Body of pancreas (tissue), 4 donors: ENCODE results near the gene ITPKC. TPM values are rescaled to one million over a fixed set of nuclear protein-coding genes. Genes with fewer than 3 reads are reported as not detected.

ENCODE experiments used
- ATAC-seq: fragments of 150-250 bp; one replicate; pipeline ENCODE4 v1.9.1; 2016
- DNase-seq, 4 donors: peaks; one replicate each; pipeline ENCODE4 v3.0.0-alpha.2; 2019
- H3K27ac ChIP-seq, 4 donors: fragments of 200-600 bp; sonication (generic); 1 replicate in 3 of 4; 2 replicates in 1 of 4; pipeline versions ENCODE4 v1.5.1 to v1.6.1; 2016 to 2019; ENCODE audit warnings: mild to moderate bottlenecking in 1 of 4, mixed read lengths in 1 of 4, moderate library complexity in 1 of 4
- H3K27me3 ChIP-seq, 2 donors: fragments of 200-600 bp; sonication (generic); one replicate each; pipeline ENCODE4 v1.6.0; 2016; ENCODE audit warnings: mild to moderate bottlenecking in 1 of 2
- H3K36me3 ChIP-seq, 2 donors: fragments of 200-600 bp; sonication (generic); replicated peaks in 1 of 2; 2 replicates each; pipeline ENCODE4 v1.5.1; 2016; ENCODE audit warnings: low read depth in 2 of 2; ENCODE audit not compliant: insufficient read depth in 1 of 2
- H3K4me1 ChIP-seq: fragments of 200-600 bp; sonication (generic); one replicate; pipeline ENCODE4 v1.6.0; 2016
- H3K4me3 ChIP-seq, 2 donors: fragments of 200-600 bp; sonication (generic); 1 replicate in 1 of 2; 2 replicates in 1 of 2; pipeline ENCODE4 v1.5.1; 2016 to 2019
- H3K9me3 ChIP-seq, 3 donors: fragments of 200-600 bp; sonication (generic); 1 replicate in 2 of 3; 2 replicates in 1 of 3; pipeline ENCODE4 v1.5.1; 2016
- POLR2A ChIP-seq, 3 donors: fragments of 450-650 bp; IDR thresholded peaks; one replicate each; pipeline ENCODE4 v1.6.1; 2016; ENCODE audit warnings: antibody characterized with exemption in 3 of 3, mild to moderate bottlenecking in 2 of 3
- WGBS, 2 donors: methylation state at CpG; one replicate each; pipeline ENCODE4 v1.1.5; 2017; 5-methylcytosine and 5-hydroxymethylcytosine counted together
- intact Hi-C: fragments of 100-400 bp; cut with DNase I; formaldehyde crosslinking; loops from one replicate; pipeline ENCODE4 v1.15.1; 2023
- total RNA-seq, 2 donors: library from RNA; depleted of rRNA; stranded (reverse); fragments of >200 nt; gene quantifications; one replicate each; pipeline ENCODE4 v1.1.0, GENCODE V29; 2016
- TF ChIP-seq, protein P1 (sequence below), 7 experiments: fragments of 450-650 bp in 4 of 7; fragments of 200-600 bp in 3 of 7; sonication (generic) in 3 of 7; IDR thresholded peaks; one replicate each; pipeline ENCODE4 v1.5.1; 2016 to 2019; ENCODE audit warnings: antibody characterized with exemption in 7 of 7

The ITPKC gene
- total RNA-seq, 2 donors from 2014 or later = 14.0 to 27.7 TPM

DNA sequence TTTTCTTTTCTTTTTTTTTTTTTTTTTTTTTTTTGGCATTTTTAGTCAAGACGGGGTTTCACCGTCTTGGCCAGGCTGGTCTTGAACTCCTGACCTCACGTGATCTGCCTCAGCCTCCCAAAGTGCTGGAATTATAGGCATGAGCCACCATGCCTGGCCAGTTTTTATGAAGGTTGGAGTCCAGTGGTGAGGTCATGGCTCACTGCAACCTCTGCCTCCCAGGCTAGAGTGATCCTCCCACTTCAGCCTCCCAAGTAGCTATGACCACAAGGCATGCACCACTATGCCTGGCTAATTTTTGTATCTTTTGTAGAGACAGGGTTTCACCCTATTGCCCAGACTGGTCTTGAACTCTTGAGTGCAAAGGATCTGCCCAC lies 38.3 kb downstream of the ITPKC start:
- Histone ChIP-seq H3K27ac (peak overlapping the region in 1 of 4 donors; percentile 81), H3K36me3 (peaks cover 0 to 25% of the 10 kb centered on the region in 2 donors), H3K27me3 (no peaks in the 10 kb centered on the region), H3K4me3 (no peak overlapping the region), H3K9me3 (no peaks in the 10 kb centered on the region), H3K4me1 (peaks cover 41% of the 10 kb centered on the region)
- WGBS, 2 donors = 72 to 100% methylated on average over 3 of the region's 3 CpGs
- no peak for ATAC-seq
- no peak for DNase-seq
- intact Hi-C loops = no loop called here
- TF ChIP-seq POLR2A (IDR thresholded peaks at IDR 0.05) = no peak
- TF ChIP-seq, protein P1, sequence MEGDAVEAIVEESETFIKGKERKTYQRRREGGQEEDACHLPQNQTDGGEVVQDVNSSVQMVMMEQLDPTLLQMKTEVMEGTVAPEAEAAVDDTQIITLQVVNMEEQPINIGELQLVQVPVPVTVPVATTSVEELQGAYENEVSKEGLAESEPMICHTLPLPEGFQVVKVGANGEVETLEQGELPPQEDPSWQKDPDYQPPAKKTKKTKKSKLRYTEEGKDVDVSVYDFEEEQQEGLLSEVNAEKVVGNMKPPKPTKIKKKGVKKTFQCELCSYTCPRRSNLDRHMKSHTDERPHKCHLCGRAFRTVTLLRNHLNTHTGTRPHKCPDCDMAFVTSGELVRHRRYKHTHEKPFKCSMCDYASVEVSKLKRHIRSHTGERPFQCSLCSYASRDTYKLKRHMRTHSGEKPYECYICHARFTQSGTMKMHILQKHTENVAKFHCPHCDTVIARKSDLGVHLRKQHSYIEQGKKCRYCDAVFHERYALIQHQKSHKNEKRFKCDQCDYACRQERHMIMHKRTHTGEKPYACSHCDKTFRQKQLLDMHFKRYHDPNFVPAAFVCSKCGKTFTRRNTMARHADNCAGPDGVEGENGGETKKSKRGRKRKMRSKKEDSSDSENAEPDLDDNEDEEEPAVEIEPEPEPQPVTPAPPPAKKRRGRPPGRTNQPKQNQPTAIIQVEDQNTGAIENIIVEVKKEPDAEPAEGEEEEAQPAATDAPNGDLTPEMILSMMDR (IDR thresholded peaks at IDR 0.05) = no peak

DNA sequence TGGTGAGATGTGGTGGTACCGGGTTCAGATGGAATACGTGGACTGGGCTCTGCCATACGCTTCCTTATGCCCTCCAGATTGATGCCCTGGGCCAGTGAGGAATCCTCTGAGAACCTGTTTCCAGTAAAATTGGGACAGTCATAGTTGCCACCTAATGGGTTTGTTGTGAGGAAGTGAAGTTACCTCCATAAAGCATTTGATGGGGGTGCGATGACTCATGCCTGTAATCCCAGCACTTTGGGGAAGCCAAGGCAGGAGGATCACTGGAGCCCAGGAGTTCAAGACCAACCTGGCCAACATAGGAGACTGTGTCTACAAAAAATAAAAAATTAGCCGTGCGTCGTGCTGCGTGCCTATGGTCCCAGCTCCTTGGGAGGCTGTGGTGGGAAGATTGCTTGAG lies 38.9 kb downstream of the ITPKC start:
- 96 to 100% methylated on average over 8 of the region's 8 CpGs for WGBS, 2 donors
- Histone ChIP-seq H3K4me1 (peaks cover 41% of the 10 kb centered on the region), H3K4me3 (no peak overlapping the region), H3K27me3 (no peaks in the 10 kb centered on the region), H3K9me3 (no peaks in the 10 kb centered on the region), H3K27ac (no peak overlapping the region), H3K36me3 (peaks cover 0 to 30% of the 10 kb centered on the region in 2 donors)
- DNase-seq = no peak
- TF ChIP-seq POLR2A (IDR thresholded peaks at IDR 0.05) = no peak
- TF ChIP-seq, protein P1 (IDR thresholded peaks at IDR 0.05) = no peak
- intact Hi-C loops = no loop called here
- ATAC-seq = no peak

DNA sequence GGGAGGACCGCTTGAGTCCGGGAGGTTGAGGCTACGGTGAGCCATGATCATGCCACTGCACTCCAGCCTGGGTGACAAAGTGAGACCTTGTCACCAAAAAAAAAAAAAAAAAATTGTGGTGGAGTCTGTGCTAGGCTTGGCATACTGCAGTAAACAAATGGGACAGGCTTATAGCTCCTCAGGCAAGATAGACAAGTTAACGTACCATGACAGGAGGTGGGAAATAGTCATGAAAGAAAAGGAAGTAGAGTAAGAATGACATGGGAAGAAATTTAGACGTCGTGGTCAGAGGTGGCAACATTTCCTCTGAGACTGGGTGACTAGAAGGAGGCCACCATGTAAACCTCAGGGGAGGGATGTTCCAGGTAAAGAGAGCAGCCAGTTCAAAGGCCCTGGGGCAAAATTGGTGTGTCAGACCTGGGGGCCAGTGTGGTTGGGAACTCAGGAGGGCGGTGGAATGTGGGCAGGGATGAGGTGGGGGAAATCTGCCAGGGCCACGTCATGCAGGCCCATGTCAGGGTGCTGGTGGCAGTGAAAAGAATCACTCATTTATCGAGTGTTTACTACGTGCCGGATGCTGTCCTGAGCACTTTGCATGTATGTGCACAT lies 39.7 kb downstream of the ITPKC start:
- intact Hi-C loops = no loop called here
- TF ChIP-seq, protein P1 (IDR thresholded peaks at IDR 0.05) = no peak
- no peak for TF ChIP-seq POLR2A (IDR thresholded peaks at IDR 0.05)
- WGBS, 2 donors = 71 to 80% methylated on average over 8 to 11 of the region's 11 CpGs
- no peak overlapping the region for H3K27ac ChIP-seq
- no peak overlapping the region for H3K4me3 ChIP-seq
- DNase-seq = no peak
- no peak for ATAC-seq
- peaks cover 0 to 34% of the 10 kb centered on the region in 2 donors for H3K36me3 ChIP-seq
- peaks cover 41% of the 10 kb centered on the region for H3K4me1 ChIP-seq
- H3K9me3 ChIP-seq = no peaks in the 10 kb centered on the region
- H3K27me3 ChIP-seq = no peaks in the 10 kb centered on the region

DNA sequence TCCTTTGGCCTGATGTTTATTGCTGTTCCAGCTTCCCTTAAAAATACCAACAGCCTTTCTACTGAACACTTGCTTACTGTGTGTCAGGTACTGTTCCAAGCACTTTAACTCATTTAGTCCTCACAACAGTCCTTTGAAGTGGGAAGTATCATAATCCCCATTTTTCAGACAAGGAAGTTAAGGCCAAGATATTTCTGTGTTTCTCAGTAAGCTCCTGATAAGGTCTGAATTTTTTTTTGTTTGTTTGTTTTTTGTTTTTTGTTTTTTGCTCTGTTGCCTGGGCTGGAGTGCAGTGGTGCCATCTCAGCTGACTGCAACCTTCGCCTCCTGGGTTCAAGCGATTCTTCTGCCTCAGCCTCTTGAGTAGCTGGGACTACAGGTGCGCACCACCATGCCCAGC lies 41.6 kb downstream of the ITPKC start:
- WGBS, 2 donors = 96 to 97% methylated on average over 3 of the region's 3 CpGs
- H3K27me3 ChIP-seq = no peaks in the 10 kb centered on the region
- TF ChIP-seq, protein P1 (IDR thresholded peaks at IDR 0.05) = no peak
- TF ChIP-seq POLR2A (IDR thresholded peaks at IDR 0.05) = no peak
- H3K4me3 ChIP-seq = no peak overlapping the region
- H3K36me3 ChIP-seq = peaks cover 12 to 51% of the 10 kb centered on the region in 2 donors
- no peaks in the 10 kb centered on the region for H3K9me3 ChIP-seq
- H3K27ac ChIP-seq = no peak overlapping the region
- DNase-seq (no peak), ATAC-seq (no peak)
- intact Hi-C loops = no loop called here
- peaks cover 28% of the 10 kb centered on the region for H3K4me1 ChIP-seq

DNA sequence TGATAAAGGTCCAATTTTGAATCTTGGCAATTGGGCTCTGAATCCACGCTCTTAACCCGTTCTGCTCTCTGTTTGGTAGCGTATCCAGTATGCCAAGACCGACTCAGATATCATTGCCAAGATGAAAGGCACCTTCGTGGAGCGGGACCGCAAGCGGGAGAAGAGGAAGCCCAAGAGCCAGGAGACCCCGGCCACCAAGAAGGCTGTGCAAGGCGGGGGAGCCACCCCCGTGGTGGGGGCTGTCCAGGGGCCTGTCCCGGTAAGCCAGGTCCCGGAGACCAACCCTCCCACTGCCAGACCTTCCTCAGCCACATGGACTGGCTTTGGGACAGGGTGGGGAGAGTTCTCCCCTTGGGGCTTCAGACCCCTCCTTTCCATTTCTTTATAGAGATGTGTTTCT lies 42.4 kb downstream of the ITPKC start:
- Histone ChIP-seq H3K27me3 (no peaks in the 10 kb centered on the region), H3K4me1 (peaks cover 20% of the 10 kb centered on the region), H3K27ac (no peak overlapping the region), H3K36me3 (peaks cover 18 to 59% of the 10 kb centered on the region in 2 donors), H3K9me3 (no peaks in the 10 kb centered on the region), H3K4me3 (no peak overlapping the region)
- intact Hi-C loops = no loop called here
- no peak for DNase-seq
- WGBS, 2 donors = 94% methylated on average over 9 to 12 of the region's 13 CpGs
- no peak for ATAC-seq
- TF ChIP-seq, protein P1 (IDR thresholded peaks at IDR 0.05) = no peak
- no peak for TF ChIP-seq POLR2A (IDR thresholded peaks at IDR 0.05)
